ENCODE measurements around the gene REM1.
"Not testable (repeated sequence)": the region's sequence is repeated elsewhere in the genome, so short reads cannot be mapped to it uniquely, and the experiment has no call there.

REM1 gene

GRCh38 chr20:31474758-31475427, at the start of gene REM1, which contains the start of gene DEFB124:
Gene REM1, plus strand, starts transcription at chr20:31475288. Its CDS starts 1,158 bp downstream, at chr20:31476446.
Gene DEFB124, minus strand, starts transcription at chr20:31475127. Its CDS starts 2,114 bp downstream, at chr20:31473013.
- no peak for DNase-seq

- no peak for DNase-seq
Observed at GRCh38 chr20:31425797-31426196, 49.3 kb upstream of the REM1 start.

- DNase-seq, result not testable (repeated sequence)
Observed at GRCh38 chr20:31426891-31427551, 48.1 kb upstream of the REM1 start.

- DNase-seq, result not testable (repeated sequence)
Observed at GRCh38 chr20:31427576-31427975, 47.5 kb upstream of the REM1 start.

GRCh38 chr20:31430568-31431115, 44.4 kb upstream of the REM1 start:
- no peak for DNase-seq

GRCh38 chr20:31440012-31440659, 35.0 kb upstream of the REM1 start, which contains the start of gene DEFB123:
Gene DEFB123, plus strand, starts transcription at chr20:31440632. Its CDS starts 67 bp downstream, at chr20:31440699.
- DNase-seq, result no peak

- no peak for DNase-seq
Observed at GRCh38 chr20:31446084-31446819, 28.8 kb upstream of the REM1 start.

GRCh38 chr20:31449511-31450414, 25.3 kb upstream of the REM1 start:
- DNase-seq, result no peak

- DNase-seq, result no peak
Observed at GRCh38 chr20:31452575-31452974, 22.5 kb upstream of the REM1 start.

GRCh38 chr20:31454361-31454760, 20.7 kb upstream of the REM1 start:
- DNase-seq, result no peak

- not testable (repeated sequence) for DNase-seq
Observed at GRCh38 chr20:31470946-31471345, 4.1 kb upstream of the REM1 start.

GRCh38 chr20:31472395-31473330, 2.4 kb upstream of the REM1 start:
- no peak for DNase-seq

- no peak for DNase-seq
Observed at GRCh38 chr20:31473331-31474096, 1.6 kb upstream of the REM1 start.

- DNase-seq, result no peak
Observed at GRCh38 chr20:31474097-31474436, 1.0 kb upstream of the REM1 start.

- no peak for DNase-seq
Observed at GRCh38 chr20:31475472-31476293, 595 bp downstream of the REM1 start.

- no peak for DNase-seq
Observed at GRCh38 chr20:31476294-31476585, 1.2 kb downstream of the REM1 start.

- DNase-seq, result no peak
Observed at GRCh38 chr20:31476643-31477215, 1.6 kb downstream of the REM1 start.

- DNase-seq, result peak; percentile 25
Observed at GRCh38 chr20:31484001-31484400, 8.9 kb downstream of the REM1 start.
